ENCODE results near the gene LDB2. TPM values are rescaled to one million over a fixed set of nuclear protein-coding genes. Genes with fewer than 3 reads are reported as not detected.
"Not testable (repeated sequence)": the region's sequence is repeated elsewhere in the genome, so short reads cannot be mapped to it uniquely, and the experiment has no call there.

Gene LDB2
- total RNA-seq, 2 donors from 2014 or later: not detected

- not testable (repeated sequence) for DNase-seq; H3K27me3 Mint-ChIP-seq (ENCODE audit: low read depth); H3K36me3 Mint-ChIP-seq (ENCODE audit: insufficient read depth in 2 of 2); H3K9me3 Mint-ChIP-seq; H3K4me3 Mint-ChIP-seq; H3K27ac Mint-ChIP-seq; ATAC-seq (replicated peaks in 1 of 2); H3K4me1 Mint-ChIP-seq (ENCODE audit: low read depth)
Observed at GRCh38 chr4:16628835-16629234, 269.6 kb downstream of the LDB2 start.

GRCh38 chr4:16627999-16628398, 270.4 kb downstream of the LDB2 start:
- H3K27me3 Mint-ChIP-seq (ENCODE audit: low read depth): no peaks in the 10 kb centered on the region
- no peaks in the 10 kb centered on the region for H3K4me1 Mint-ChIP-seq (ENCODE audit: low read depth)
- H3K9me3 Mint-ChIP-seq: peaks cover 0 to 4% of the 10 kb centered on the region in 2 donors
- ATAC-seq (replicated peaks in 1 of 2) (no peak), DNase-seq (no peak)
- H3K4me3 Mint-ChIP-seq: no peak overlapping the region
- H3K36me3 Mint-ChIP-seq (ENCODE audit: insufficient read depth in 2 of 2): no peaks in the 10 kb centered on the region
- H3K27ac Mint-ChIP-seq: no peak overlapping the region

- ATAC-seq (replicated peaks in 1 of 2) (no peak), DNase-seq (no peak)
- Mint-ChIP-seq H3K4me3 (no peak overlapping the region), H3K27me3 (ENCODE audit: low read depth) (no peaks in the 10 kb centered on the region), H3K27ac (no peak overlapping the region), H3K4me1 (ENCODE audit: low read depth) (no peaks in the 10 kb centered on the region), H3K9me3 (no peaks in the 10 kb centered on the region), H3K36me3 (ENCODE audit: insufficient read depth in 2 of 2) (no peaks in the 10 kb centered on the region)
Observed at GRCh38 chr4:16626945-16627344, 271.5 kb downstream of the LDB2 start.

GRCh38 chr4:16622826-16623225, 275.6 kb downstream of the LDB2 start:
- no peaks in the 10 kb centered on the region for H3K4me1 Mint-ChIP-seq (ENCODE audit: low read depth)
- H3K9me3 Mint-ChIP-seq: no peaks in the 10 kb centered on the region
- no peaks in the 10 kb centered on the region for H3K27me3 Mint-ChIP-seq (ENCODE audit: low read depth)
- H3K36me3 Mint-ChIP-seq (ENCODE audit: insufficient read depth in 2 of 2): no peaks in the 10 kb centered on the region
- DNase-seq (no peak), ATAC-seq (replicated peaks in 1 of 2) (no peak)
- no peak overlapping the region for H3K27ac Mint-ChIP-seq
- no peak overlapping the region for H3K4me3 Mint-ChIP-seq

GRCh38 chr4:16617435-16617834, 281.0 kb downstream of the LDB2 start:
- ATAC-seq (replicated peaks in 1 of 2): no peak
- Mint-ChIP-seq H3K4me1 (ENCODE audit: low read depth) (no peaks in the 10 kb centered on the region), H3K36me3 (ENCODE audit: insufficient read depth in 2 of 2) (no peaks in the 10 kb centered on the region), H3K4me3 (no peak overlapping the region), H3K27me3 (ENCODE audit: low read depth) (no peaks in the 10 kb centered on the region), H3K27ac (no peak overlapping the region), H3K9me3 (peaks cover 0 to 4% of the 10 kb centered on the region in 2 donors)
- no peak for DNase-seq

- DNase-seq (no peak), ATAC-seq (replicated peaks in 1 of 2) (no peak)
- Mint-ChIP-seq H3K27ac (no peak overlapping the region), H3K4me3 (no peak overlapping the region), H3K4me1 (ENCODE audit: low read depth) (no peaks in the 10 kb centered on the region), H3K36me3 (ENCODE audit: insufficient read depth in 2 of 2) (no peaks in the 10 kb centered on the region), H3K27me3 (ENCODE audit: low read depth) (no peaks in the 10 kb centered on the region), H3K9me3 (peaks cover 0 to 4% of the 10 kb centered on the region in 2 donors)
Observed at GRCh38 chr4:16617011-16617410, 281.4 kb downstream of the LDB2 start.

- Mint-ChIP-seq H3K27me3 (ENCODE audit: low read depth) (no peaks in the 10 kb centered on the region), H3K4me3 (no peak overlapping the region), H3K36me3 (ENCODE audit: insufficient read depth in 2 of 2) (no peaks in the 10 kb centered on the region), H3K4me1 (ENCODE audit: low read depth) (no peaks in the 10 kb centered on the region), H3K27ac (no peak overlapping the region), H3K9me3 (peaks cover 1 to 5% of the 10 kb centered on the region in 2 donors)
- no peak for ATAC-seq (replicated peaks in 1 of 2)
- DNase-seq: no peak
Observed at GRCh38 chr4:16609170-16609758, 289.2 kb downstream of the LDB2 start.

GRCh38 chr4:16608611-16609125, 289.8 kb downstream of the LDB2 start:
- ATAC-seq (replicated peaks in 1 of 2): no peak
- no peak overlapping the region for H3K27ac Mint-ChIP-seq
- no peak for DNase-seq
- H3K27me3 Mint-ChIP-seq (ENCODE audit: low read depth): no peaks in the 10 kb centered on the region
- no peaks in the 10 kb centered on the region for H3K4me1 Mint-ChIP-seq (ENCODE audit: low read depth)
- H3K36me3 Mint-ChIP-seq (ENCODE audit: insufficient read depth in 2 of 2): no peaks in the 10 kb centered on the region
- peaks cover 0 to 5% of the 10 kb centered on the region in 2 donors for H3K9me3 Mint-ChIP-seq
- H3K4me3 Mint-ChIP-seq: no peak overlapping the region

- no peaks in the 10 kb centered on the region for H3K36me3 Mint-ChIP-seq (ENCODE audit: insufficient read depth in 2 of 2)
- DNase-seq (no peak), ATAC-seq (replicated peaks in 1 of 2) (no peak)
- H3K27me3 Mint-ChIP-seq (ENCODE audit: low read depth): peaks cover under 1% of the 10 kb centered on the region
- no peak overlapping the region for H3K4me3 Mint-ChIP-seq
- no peak overlapping the region for H3K27ac Mint-ChIP-seq
- H3K9me3 Mint-ChIP-seq: peaks cover 0 to 5% of the 10 kb centered on the region in 2 donors
- H3K4me1 Mint-ChIP-seq (ENCODE audit: low read depth): no peaks in the 10 kb centered on the region
Observed at GRCh38 chr4:16608123-16608522, 290.3 kb downstream of the LDB2 start.

- H3K4me1 Mint-ChIP-seq (ENCODE audit: low read depth): no peaks in the 10 kb centered on the region
- H3K9me3 Mint-ChIP-seq: peaks cover 0 to 6% of the 10 kb centered on the region in 2 donors
- no peak overlapping the region for H3K27ac Mint-ChIP-seq
- H3K27me3 Mint-ChIP-seq (ENCODE audit: low read depth): peaks cover 6% of the 10 kb centered on the region
- H3K36me3 Mint-ChIP-seq (ENCODE audit: insufficient read depth in 2 of 2): no peaks in the 10 kb centered on the region
- no peak overlapping the region for H3K4me3 Mint-ChIP-seq
- DNase-seq (no peak), ATAC-seq (replicated peaks in 1 of 2) (no peak)
Observed at GRCh38 chr4:16607241-16608066, 291.0 kb downstream of the LDB2 start.

- H3K36me3 Mint-ChIP-seq (ENCODE audit: insufficient read depth in 2 of 2): no peaks in the 10 kb centered on the region
- DNase-seq (no peak), ATAC-seq (replicated peaks in 1 of 2) (no peak)
- peaks cover 6% of the 10 kb centered on the region for H3K27me3 Mint-ChIP-seq (ENCODE audit: low read depth)
- no peaks in the 10 kb centered on the region for H3K4me1 Mint-ChIP-seq (ENCODE audit: low read depth)
- no peak overlapping the region for H3K27ac Mint-ChIP-seq
- H3K4me3 Mint-ChIP-seq: no peak overlapping the region
- peaks cover 0 to 6% of the 10 kb centered on the region in 2 donors for H3K9me3 Mint-ChIP-seq
Observed at GRCh38 chr4:16606691-16607090, 291.8 kb downstream of the LDB2 start.

GRCh38 chr4:16603178-16603577, 295.3 kb downstream of the LDB2 start:
- H3K4me1 Mint-ChIP-seq (ENCODE audit: low read depth): no peaks in the 10 kb centered on the region
- H3K27me3 Mint-ChIP-seq (ENCODE audit: low read depth): peaks cover 6% of the 10 kb centered on the region
- no peaks in the 10 kb centered on the region for H3K36me3 Mint-ChIP-seq (ENCODE audit: insufficient read depth in 2 of 2)
- no peak overlapping the region for H3K27ac Mint-ChIP-seq
- DNase-seq (no peak), ATAC-seq (replicated peaks in 1 of 2) (no peak)
- H3K4me3 Mint-ChIP-seq: no peak overlapping the region
- peaks cover 0 to 5% of the 10 kb centered on the region in 2 donors for H3K9me3 Mint-ChIP-seq

- no peak for ATAC-seq (replicated peaks in 1 of 2)
- Mint-ChIP-seq H3K4me1 (ENCODE audit: low read depth) (no peaks in the 10 kb centered on the region), H3K27me3 (ENCODE audit: low read depth) (peaks cover 6% of the 10 kb centered on the region), H3K36me3 (ENCODE audit: insufficient read depth in 2 of 2) (no peaks in the 10 kb centered on the region), H3K4me3 (no peak overlapping the region), H3K27ac (no peak overlapping the region), H3K9me3 (peaks cover 0 to 1% of the 10 kb centered on the region in 2 donors)
- DNase-seq: no peak
Observed at GRCh38 chr4:16598597-16599206, 299.7 kb downstream of the LDB2 start.
